Activated CD8-positive, alpha-beta memory T cell treated with anti-CD3 and anti-CD28 coated beads, Interleukin-2, amount 10 ng/mL, durations not matched to agents 7 days and 5 days (primary cell): ENCODE results near the gene SREBF1. TPM values are rescaled to one million over a fixed set of nuclear protein-coding genes. Genes with fewer than 3 reads are reported as not detected.

Experiments used
- ATAC-seq: fragments of 150-1000 bp; cut with Tn5 transposase; one replicate; pipeline ENCODE4 v1.10.0; 2021; ENCODE audit warnings: moderate library complexity
- CTCF ChIA-PET: fragments of 350-600 bp; sonication (Branson Sonifier 250); formaldehyde crosslinking; loops from one replicate; lab custom pipeline; 2021; ENCODE audit warnings: antibody characterized with exemption; lab: Charles Lee
- DNase-seq: peaks from one replicate; pipeline ENCODE4 v3.0.0-alpha.2; 2020
- H3K27ac Mint-ChIP-seq: one replicate; pipeline ENCODE4 v1.8.0; 2021; ENCODE audit warnings: mild to moderate bottlenecking, mixed read lengths
- H3K27me3 Mint-ChIP-seq: one replicate; pipeline ENCODE4 v1.8.0; 2021; ENCODE audit warnings: mixed read lengths
- H3K36me3 Mint-ChIP-seq: one replicate; pipeline ENCODE4 v1.8.0; 2021; ENCODE audit warnings: mild to moderate bottlenecking, mixed read lengths
- H3K4me1 Mint-ChIP-seq: one replicate; pipeline ENCODE4 v1.8.0; 2021; ENCODE audit warnings: mixed read lengths
- H3K4me3 Mint-ChIP-seq: one replicate; pipeline ENCODE4 v1.8.0; 2021; ENCODE audit warnings: mild to moderate bottlenecking, moderate library complexity, mixed read lengths
- H3K9me3 Mint-ChIP-seq: one replicate; pipeline ENCODE4 v1.8.0; 2022; ENCODE audit warnings: low read depth, mixed read lengths
- total RNA-seq, 2 experiments: library from RNA; stranded (reverse); gene quantifications; one replicate each; pipeline ENCODE4 v1.2.3, GENCODE V29; 2021

Gene SREBF1
- total RNA-seq, 2 experiments from 2014 or later: 90.6 to 184 TPM

DNA sequence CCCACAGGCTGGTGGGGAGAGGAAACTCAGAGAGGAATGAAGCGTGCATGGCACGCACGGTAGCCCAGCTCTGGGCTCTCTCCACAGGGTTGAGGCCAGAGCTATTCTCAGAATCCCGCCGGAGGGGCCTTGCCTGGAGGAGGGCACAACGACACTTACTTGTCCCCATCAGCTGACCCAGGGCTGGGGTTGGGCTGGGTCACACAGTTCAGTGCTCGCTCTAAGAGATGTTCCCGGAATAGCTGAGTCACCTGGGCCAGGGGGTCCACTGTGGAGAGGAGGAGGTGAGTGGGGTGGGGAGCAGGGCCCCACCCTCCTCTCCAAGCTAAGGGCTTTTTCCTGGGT, 21.8 kb downstream of the SREBF1 start:
- H3K36me3 Mint-ChIP-seq: peaks cover 42% of the 10 kb centered on the region
- DNase-seq (no peak), ATAC-seq (no peak)
- no peaks in the 10 kb centered on the region for H3K9me3 Mint-ChIP-seq
- H3K4me1 Mint-ChIP-seq: peaks cover 34% of the 10 kb centered on the region
- H3K4me3 Mint-ChIP-seq: no peak overlapping the region
- H3K27ac Mint-ChIP-seq: peak overlapping the region; percentile 24
- CTCF ChIA-PET: interaction anchor here (1.1 to 5.3 kb wide), 4 partner anchors 10 to 47 kb away, joined by 3 to 66 read pairs (median 4); partner anchors contain the start of gene SREBF1
- no peaks in the 10 kb centered on the region for H3K27me3 Mint-ChIP-seq

DNA sequence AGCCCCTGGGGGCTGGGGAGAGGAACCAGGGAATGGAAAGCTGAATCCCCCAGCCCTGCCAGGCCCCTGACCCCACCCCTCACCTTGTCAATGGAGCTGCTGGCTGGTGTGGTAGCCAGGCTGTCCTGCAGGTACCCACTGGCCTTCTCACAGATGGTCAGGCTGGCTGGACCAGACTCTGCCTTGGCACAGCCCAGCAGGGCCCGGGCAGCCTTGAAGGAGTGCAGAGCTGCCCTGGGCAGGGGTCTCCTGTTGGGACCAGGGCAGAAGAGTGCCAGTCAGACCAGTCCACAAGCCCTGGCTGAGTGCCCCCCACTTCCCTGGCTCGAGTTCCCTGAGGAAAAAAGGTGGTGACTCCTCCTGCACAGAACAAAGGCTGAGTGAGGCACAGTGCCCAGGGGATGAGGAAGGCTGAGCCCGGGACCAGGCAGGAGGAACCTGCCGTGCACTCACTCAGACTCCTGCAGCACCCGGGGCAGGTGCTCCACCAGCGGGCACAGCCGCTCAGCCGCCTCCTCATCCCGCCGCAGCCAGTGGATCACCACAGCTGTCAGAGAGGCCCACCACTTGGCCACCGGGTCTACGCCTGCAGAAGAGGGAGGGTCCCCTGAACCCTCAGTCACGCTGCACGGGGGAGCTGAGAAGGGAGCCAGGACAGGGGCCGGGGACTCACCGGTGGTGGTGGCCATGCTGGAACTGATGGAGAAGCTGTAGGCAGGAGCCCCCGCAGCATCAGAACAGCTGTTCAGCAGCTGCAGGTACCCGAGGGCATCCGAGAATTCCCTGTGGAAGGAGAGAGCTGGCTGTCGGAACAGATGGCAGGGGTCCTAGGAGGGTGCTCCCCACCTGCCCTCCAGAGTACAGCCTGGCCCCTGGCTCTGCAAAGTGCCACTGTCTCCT, 22.4 kb downstream of the SREBF1 start:
- Mint-ChIP-seq H3K27ac (peak overlapping the region; percentile 24), H3K36me3 (peaks cover 37% of the 10 kb centered on the region), H3K27me3 (no peaks in the 10 kb centered on the region), H3K4me3 (no peak overlapping the region), H3K4me1 (peaks cover 27% of the 10 kb centered on the region), H3K9me3 (no peaks in the 10 kb centered on the region)
- no peak for DNase-seq
- no peak for ATAC-seq
- CTCF ChIA-PET: interaction anchor here (1.1 to 5.6 kb wide), 7 partner anchors 7 to 48 kb away, joined by 3 to 66 read pairs (median 4); partner anchors contain the start of gene SREBF1

DNA sequence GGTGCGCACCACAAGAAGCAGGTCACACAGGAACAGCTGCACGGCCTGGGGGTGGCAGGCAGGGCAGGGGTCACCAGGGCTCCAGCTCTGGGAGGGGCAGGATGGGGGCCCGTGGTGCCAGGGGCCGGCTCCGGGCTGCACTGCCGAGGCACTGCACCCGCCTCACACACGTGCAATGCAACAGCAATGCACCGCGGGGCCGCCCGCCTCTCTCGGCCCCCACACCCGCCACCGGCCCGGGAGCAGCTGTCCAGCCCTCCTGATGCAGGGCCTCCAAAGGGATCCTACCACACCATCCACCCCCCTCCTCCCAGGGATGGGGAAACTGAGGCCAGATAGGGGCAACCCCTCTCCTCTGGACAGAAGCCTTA, 23.1 kb downstream of the SREBF1 start:
- Mint-ChIP-seq H3K4me3 (no peak overlapping the region), H3K27ac (no peak overlapping the region), H3K27me3 (no peaks in the 10 kb centered on the region), H3K9me3 (no peaks in the 10 kb centered on the region), H3K4me1 (peaks cover 27% of the 10 kb centered on the region), H3K36me3 (peaks cover 32% of the 10 kb centered on the region)
- ATAC-seq (no peak), DNase-seq (no peak)
- CTCF ChIA-PET: interaction anchor here (0.7 to 5.6 kb wide), 7 partner anchors 8 to 106 kb away, joined by 3 to 66 read pairs (median 8); no protein-coding TSS in a partner anchor

DNA sequence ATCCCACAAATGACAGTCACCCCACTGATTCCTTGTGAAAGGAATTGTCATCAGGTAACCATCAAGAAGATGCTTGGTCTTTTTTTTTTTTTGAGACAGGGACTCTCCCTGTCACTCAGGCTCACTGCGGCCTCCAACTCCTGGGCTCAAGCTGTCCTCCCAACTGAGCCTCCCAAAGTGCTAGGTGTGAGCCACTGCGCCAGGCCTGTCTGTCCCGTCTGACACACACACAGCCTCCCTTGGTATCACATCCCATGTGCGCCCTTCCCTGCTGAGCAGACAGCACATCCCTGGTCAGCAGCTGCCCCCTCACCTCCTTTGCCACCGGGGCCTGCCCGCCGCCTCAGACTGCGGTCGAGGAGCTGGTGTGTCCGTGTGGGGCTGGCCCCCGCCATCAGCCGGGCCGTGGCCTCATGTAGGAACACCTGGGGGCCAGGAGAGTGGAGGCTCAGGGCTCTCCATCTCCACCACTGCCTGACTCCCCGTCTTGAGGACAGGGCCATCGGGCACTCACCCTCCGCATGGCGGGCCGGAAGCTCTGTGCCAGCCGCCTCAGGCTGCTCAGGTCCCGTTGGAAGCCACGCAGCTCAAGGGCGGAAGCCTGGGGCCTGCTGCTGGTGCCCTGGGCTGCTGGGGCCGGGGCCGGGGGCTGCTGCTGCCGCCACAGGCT, 23.6 kb downstream of the SREBF1 start:
- CTCF ChIA-PET: interaction anchor here (0.6 to 5.6 kb wide), 23 partner anchors 8 to 133 kb away, joined by 3 to 66 read pairs (median 5); partner anchors contain the start of gene RAI1
- H3K27ac Mint-ChIP-seq: no peak overlapping the region
- H3K27me3 Mint-ChIP-seq: no peaks in the 10 kb centered on the region
- H3K36me3 Mint-ChIP-seq: peaks cover 27% of the 10 kb centered on the region
- no peak overlapping the region for H3K4me3 Mint-ChIP-seq
- ATAC-seq: no peak
- H3K9me3 Mint-ChIP-seq: no peaks in the 10 kb centered on the region
- peaks cover 25% of the 10 kb centered on the region for H3K4me1 Mint-ChIP-seq
- DNase-seq: no peak

DNA sequence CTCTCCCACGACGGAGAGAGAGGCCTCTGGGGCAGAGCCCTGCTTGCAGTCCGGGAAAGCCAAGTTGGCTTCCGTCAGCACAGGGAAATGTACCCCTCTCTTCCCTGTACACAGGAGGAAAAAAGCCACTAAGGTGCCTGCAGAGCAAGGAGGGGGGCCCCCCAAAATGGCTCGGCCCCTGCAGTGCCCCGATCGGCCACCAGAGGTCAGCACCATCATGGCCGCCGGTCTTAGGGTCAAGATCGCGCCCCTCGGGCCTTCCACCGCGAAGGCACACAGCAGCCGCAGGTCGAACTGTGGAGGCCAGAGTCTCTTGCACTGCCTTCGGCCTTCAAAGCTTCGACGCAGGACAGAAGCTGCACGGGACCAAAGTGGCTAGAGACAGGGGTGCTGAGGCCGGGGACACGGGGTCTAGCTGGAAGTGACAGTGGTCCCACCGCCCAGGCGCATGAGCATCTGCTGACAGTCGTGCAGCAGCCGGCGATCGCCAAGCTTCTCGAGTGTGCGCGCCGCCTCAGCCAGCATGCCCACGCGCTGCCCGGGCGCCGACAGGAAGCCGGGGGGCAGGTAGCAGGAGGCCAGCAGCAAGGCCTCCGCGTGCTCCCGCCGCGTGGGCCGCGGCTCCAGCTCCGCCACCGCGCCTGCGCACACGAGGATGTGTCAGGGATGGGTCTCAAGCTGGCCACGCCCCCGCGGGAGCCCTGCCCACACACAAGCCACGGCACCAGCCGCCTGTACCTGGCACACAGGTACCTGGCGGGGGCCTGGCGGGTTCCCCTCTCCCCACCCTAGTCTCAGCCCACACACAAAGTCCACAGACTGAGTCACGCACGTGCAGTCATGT, 24.4 kb downstream of the SREBF1 start:
- Mint-ChIP-seq H3K27ac (no peak overlapping the region), H3K27me3 (no peaks in the 10 kb centered on the region), H3K9me3 (no peaks in the 10 kb centered on the region), H3K36me3 (peaks cover 22% of the 10 kb centered on the region), H3K4me3 (no peak overlapping the region), H3K4me1 (peaks cover 25% of the 10 kb centered on the region)
- ATAC-seq (peak; percentile 37), DNase-seq (peak; percentile 73)
- CTCF ChIA-PET: interaction anchor here (0.6 to 5.6 kb wide), 28 partner anchors 9 to 221 kb away, joined by 3 to 66 read pairs (median 5); partner anchors contain the start of genes RAI1 and SREBF1

DNA sequence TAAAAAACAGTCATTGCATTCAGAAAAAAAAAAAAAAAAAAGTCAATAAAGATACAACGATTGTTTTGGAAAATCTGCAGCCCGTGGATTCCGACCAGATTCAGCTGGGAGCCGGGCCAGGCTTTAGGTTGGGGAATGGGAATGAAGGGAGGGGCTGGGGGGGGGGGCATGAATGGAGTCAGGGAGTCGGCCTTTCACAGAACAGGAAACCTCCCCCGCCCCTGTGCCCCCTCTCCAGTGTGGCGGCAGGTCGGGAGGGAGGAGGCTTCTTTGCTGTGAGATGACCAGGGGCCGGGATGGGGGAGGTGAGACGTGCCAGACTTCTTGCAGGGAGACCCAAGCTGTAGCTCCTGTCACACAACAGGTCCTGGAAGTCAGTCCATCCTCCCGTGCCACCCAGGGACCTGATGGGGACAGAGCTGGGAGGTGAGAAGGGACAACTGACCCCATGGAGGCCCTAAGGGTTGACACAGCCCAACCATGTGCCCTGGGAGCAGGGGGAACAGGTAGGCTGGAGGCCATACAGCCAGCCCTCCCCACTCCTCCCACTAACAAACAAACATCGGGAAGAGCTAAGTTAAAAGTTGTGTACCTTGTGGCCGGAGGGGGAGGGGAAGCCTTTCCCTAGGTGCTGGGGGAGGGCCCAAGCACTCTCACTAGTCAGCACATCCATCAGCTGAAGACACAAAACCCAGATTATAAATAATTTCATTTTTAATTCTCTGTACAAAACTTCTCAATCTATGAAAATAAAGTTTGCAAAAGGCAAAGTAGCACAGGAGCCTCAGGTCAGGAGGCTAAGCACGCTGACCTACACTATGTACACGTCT, 25.2 kb downstream of the SREBF1 start:
- no peak for ATAC-seq
- Mint-ChIP-seq H3K36me3 (peaks cover 18% of the 10 kb centered on the region), H3K27me3 (no peaks in the 10 kb centered on the region), H3K27ac (no peak overlapping the region), H3K9me3 (no peaks in the 10 kb centered on the region), H3K4me3 (no peak overlapping the region), H3K4me1 (peaks cover 25% of the 10 kb centered on the region)
- CTCF ChIA-PET: interaction anchor here (1.0 to 5.6 kb wide), 23 partner anchors 8 to 222 kb away, joined by 3 to 66 read pairs (median 5); partner anchors contain the start of genes DRC3, RAI1, SREBF1 and TOM1L2
- no peak for DNase-seq

DNA sequence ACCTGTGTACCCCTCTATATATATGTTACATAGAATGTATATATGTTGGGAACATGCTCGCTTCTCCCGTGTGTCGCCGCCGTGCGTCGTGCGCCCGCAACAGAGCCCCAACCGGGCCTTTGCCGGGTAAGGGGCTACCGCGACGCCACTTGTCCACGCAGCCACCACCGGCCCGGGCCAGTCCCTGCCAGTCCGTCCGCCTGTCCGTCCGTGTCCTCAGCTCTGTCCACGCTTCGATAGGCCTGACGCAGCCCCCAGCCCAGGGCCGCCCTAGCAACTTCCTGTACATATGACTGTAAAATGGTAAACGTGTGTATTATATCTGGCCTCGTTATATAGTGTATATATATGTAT, 25.9 kb downstream of the SREBF1 start:
- Mint-ChIP-seq H3K9me3 (no peaks in the 10 kb centered on the region), H3K4me3 (no peak overlapping the region), H3K27ac (no peak overlapping the region), H3K4me1 (peaks cover 25% of the 10 kb centered on the region), H3K36me3 (peaks cover 16% of the 10 kb centered on the region), H3K27me3 (no peaks in the 10 kb centered on the region)
- DNase-seq (no peak), ATAC-seq (no peak)
- CTCF ChIA-PET: interaction anchor here (1.1 to 5.6 kb wide), 11 partner anchors 10 to 223 kb away, joined by 3 to 66 read pairs (median 5); partner anchors contain the start of genes DRC3, RAI1 and TOM1L2

DNA sequence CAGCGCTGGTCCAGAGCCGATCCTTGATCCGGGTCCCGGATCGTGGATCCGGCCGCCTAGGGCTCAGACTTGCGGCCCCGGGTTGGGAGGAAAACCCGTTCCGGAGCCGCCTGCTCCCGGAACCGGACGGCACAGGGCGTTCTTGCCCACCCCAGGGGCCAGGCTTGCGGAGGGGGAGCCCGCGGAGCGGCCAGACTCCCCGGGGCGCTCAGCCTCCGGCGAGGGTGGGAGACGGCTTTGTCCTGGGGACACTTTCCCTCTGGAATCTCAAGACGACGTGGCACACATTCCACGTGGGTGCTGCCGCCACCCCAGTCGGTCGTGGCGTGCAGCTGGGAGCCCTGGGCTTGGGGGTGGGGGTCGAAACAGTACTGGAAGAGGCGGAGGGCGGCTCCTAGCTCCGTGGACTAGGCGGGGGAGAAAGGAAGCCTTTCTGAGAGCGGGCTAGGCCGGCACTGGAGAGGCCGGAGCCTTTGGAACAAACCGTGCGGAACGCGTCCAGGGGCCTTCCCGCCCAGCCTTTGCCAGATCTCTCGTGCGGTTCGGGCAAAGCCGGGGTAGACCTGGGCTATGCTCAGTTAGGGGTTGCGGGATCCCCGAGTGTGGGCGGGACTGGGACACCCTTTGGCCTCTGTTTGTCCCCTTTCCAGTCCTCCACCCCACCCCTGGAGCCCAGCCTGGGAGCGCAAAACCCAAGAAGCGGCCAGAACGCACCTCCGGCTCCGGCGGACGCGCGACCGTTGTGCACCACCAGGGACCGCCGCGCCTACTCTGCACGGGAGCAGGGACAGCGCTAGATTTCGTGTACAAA, 26.5 kb downstream of the SREBF1 start:
- CTCF ChIA-PET: interaction anchor here (1.3 to 5.6 kb wide), 10 partner anchors 9 to 162 kb away, joined by 3 to 66 read pairs (median 8); partner anchors contain the start of genes DRC3, RAI1 and TOM1L2

DNA sequence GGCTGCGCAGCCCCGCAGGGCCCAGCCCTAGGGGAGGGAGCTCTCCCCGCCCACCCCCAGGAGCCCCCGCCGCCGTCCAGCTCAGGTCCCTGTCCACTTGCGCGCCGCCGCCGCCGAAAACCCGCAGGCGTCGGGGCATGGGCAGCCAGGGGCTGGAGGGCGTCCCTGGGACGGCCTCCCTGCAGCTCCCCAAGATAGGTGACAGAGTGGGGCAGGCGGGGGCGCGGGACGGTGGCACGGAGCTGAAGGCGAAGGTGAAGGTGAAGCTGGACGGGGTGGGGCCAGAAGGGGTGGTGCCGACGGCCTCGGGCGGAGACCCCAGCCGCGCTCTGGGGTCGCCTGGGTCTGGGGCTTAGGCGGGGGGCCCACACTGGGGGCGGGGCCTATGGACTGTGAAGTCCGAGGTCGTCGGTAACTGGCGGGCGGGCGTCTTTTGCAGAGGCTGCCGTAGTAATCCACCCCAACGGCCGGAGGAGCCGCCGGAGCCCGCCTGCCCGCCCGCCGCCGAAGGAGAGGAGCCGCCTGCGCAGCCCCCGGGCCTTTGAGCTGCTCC, 27.2 kb downstream of the SREBF1 start:
- CTCF ChIA-PET: interaction anchor here (1.0 to 5.6 kb wide), 8 partner anchors 12 to 229 kb away, joined by 3 to 47 read pairs (median 4); partner anchors contain the start of gene SREBF1
- ATAC-seq: no peak
- Mint-ChIP-seq H3K9me3 (no peaks in the 10 kb centered on the region), H3K27ac (no peak overlapping the region), H3K36me3 (peaks cover 16% of the 10 kb centered on the region), H3K4me1 (peaks cover 25% of the 10 kb centered on the region), H3K27me3 (no peaks in the 10 kb centered on the region), H3K4me3 (no peak overlapping the region)
- DNase-seq: no peak

More for the DNA sequence above, 26.5 kb downstream of the SREBF1 start:
- Mint-ChIP-seq H3K27me3 (no peaks in the 10 kb centered on the region), H3K27ac (no peak overlapping the region), H3K4me3 (no peak overlapping the region), H3K9me3 (no peaks in the 10 kb centered on the region), H3K36me3 (peaks cover 16% of the 10 kb centered on the region), H3K4me1 (peaks cover 25% of the 10 kb centered on the region)
- no peak for ATAC-seq
- no peak for DNase-seq

DNA sequence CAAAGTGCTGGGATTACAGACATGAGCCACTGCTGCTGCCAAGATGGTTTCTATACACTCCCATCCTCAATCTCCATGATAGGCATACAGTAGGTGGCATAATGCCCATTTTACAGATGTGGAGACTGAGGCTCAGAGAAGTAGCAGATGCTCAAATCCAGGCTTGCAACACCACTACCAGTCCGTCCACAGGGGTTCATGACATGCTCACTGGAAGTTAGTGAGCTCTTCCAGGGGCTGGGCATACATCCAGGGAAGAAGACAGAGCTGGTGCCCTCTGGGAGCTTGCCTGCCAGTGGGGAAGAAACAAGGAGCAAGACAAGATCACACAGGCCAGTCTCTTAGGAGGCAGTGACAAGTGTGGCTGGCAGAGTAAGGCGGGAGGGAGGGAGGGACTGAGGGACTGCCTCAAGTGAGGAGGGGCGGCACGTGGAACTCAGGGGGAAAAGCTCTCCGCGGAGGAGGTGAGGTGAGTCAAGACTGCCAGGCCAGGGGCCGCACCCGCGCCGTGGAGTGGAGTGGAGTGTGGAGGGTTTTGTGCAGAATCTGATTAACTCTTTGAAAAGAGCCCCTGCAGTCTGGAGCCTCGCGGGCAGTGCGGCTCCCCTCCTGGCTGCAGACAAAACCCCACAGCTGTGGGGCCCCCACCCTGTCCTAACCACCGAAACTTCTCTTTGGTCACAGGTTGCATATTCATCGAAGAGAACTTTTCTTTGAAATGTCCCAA, 27.9 kb downstream of the SREBF1 start:
- Mint-ChIP-seq H3K4me3 (no peak overlapping the region), H3K27ac (peak overlapping the region; percentile 58), H3K27me3 (no peaks in the 10 kb centered on the region), H3K9me3 (no peaks in the 10 kb centered on the region), H3K4me1 (peaks cover 25% of the 10 kb centered on the region), H3K36me3 (peaks cover 14% of the 10 kb centered on the region)
- DNase-seq (peak; percentile 83), ATAC-seq (peak; percentile 71)
- CTCF ChIA-PET: interaction anchor here (1.0 to 5.6 kb wide), 9 partner anchors 13 to 229 kb away, joined by 3 to 47 read pairs (median 4); partner anchors contain the start of gene SREBF1
